IMR-90 (cell line): Measurements from ENCODE around the gene TTLL8. TPM values are rescaled to one million over a fixed set of nuclear protein-coding genes. Genes with fewer than 3 reads are reported as not detected.

ENCODE experiments used
- polyA plus RNA-seq, 3 experiments: library from polyadenylated mRNA; depleted of rRNA; stranded (reverse); fragments of >200 nt; gene quantifications; 2 replicates each; pipeline ENCODE4 v1.2.3, GENCODE V29; 2012; ENCODE audit warnings: low replicate concordance in 1 of 3
- total RNA-seq: library from RNA; depleted of rRNA; stranded (reverse); fragments of >200 nt; gene quantifications from 2 replicates; pipeline ENCODE4 v1.2.3, GENCODE V29; 2012
- TF ChIP-seq, protein P1 (sequence below): fragments of 150-350 bp; IDR thresholded peaks from 2 replicates; pipeline ENCODE4 v1.6.1; 2016; ENCODE audit warnings: low read depth, mild to moderate bottlenecking, low read length, moderate library complexity, borderline replicate concordance

Gene TTLL8
- total and polyA plus RNA-seq, 2 of the 4 experiments (the other 2 are of a cell fraction): not detected

DNA sequence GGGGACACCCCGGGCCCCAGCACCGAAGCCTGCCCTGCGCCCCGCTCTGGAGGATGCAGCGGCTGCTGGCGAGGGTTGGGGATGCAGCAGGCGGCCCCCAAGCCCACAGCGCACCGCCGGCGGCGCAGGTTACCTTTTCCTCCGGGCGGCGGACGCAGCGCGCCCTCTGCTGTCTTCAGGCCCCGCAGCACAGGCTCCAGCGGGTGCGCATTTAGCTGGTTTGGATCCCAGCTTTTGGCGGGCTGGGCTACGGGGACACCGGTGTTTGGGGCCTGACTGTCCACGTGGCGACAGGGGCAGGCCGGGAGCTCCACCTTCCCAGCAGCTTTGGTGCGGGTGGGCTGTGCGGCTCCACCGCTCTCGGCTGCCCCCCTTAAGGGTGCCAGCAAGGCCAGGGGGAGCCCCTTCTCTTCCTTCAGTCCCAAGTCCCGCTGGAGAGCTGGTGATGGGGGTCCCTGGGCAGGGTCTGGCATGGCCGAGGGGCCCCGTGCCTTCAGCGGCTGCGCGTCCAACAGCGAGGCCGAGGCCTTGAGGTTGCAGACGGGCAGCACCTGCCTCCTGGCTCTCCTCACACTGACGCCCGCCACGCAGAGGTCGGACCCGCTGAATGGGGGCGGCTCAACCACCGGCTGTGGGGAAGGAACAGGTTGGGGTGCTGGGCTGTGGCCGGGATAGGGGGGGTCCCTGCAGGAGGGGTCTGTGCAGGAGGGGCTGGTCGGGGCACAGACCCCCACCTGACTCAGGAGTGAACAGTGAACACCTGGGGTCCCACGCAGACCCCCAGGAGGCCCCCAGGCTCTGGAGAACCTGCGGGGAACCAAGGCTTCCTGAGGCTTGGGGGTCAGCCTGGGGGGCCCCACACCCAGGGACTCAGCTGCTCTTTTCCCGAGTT, 27.6 kb downstream of the TTLL8 start (continued):
- TF ChIP-seq, protein P1, sequence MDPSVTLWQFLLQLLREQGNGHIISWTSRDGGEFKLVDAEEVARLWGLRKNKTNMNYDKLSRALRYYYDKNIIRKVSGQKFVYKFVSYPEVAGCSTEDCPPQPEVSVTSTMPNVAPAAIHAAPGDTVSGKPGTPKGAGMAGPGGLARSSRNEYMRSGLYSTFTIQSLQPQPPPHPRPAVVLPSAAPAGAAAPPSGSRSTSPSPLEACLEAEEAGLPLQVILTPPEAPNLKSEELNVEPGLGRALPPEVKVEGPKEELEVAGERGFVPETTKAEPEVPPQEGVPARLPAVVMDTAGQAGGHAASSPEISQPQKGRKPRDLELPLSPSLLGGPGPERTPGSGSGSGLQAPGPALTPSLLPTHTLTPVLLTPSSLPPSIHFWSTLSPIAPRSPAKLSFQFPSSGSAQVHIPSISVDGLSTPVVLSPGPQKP: no peak
